GM19238 (cell line): ENCODE data around the gene CBX2.

Source experiments
- DNase-seq: peaks from one replicate; pipeline ENCODE4 v3.0.0; 2011; ENCODE audit warnings: low spot score; ENCODE audit not compliant: insufficient read length

The CBX2 gene

DNA sequence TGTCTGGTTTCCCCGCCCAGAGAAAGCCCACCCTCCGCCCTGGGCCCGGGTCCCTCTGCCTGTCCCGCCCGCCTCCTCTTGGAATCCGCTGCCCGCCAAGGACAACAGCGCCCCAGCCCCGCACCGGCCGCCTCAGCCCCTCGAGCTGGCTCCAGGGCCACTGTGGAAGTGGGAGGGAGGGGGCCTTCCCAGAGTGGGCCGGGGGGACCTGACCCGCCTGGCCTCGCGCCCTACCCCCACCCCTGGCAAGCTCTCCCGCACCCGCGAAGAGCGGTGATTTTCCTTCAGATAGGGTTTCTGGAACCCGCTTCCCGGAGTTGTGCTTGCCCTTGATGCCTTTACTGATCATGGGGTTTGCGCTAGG, 21.2 kb downstream of the CBX2 start:
- no peak for DNase-seq

DNA sequence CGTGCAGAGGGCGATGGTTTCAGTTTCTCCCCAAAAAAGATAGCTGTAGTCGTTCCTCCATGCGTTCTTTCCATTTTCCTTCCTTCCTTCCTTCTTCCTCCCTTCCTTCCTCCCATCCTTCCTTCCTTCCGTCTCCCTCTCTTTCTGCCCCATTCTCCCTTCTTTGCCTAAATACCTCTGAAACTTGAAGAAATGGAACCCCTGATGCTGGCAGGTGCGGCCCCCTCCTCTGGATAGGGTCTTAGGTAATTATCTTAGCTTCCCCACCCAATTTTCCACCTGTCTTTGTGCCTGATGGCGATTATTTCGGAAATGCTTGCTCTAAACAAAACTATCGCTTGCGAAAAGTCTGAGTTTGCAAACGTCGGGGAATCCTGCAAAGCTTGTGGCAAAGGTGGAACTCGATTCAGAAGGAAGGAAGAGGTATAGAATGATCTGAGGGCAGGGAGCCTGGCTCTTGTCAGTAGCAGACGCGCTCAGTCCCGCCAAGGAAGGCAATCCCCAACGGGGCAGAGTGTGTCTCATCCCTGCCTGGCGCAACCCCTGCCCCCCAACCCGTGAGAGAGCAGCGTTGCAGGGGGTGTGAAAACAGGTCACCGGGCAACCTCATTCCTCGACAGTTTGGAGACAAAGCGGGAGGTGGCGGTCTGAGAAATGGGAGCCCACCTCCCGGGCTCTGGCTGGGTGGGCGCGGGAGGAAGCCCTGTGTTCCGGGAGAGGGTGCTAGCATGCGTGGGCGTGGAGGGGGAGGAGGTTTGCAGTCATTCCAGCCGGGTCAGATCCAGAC, 21.8 kb downstream of the CBX2 start:
- DNase-seq, result no peak

DNA sequence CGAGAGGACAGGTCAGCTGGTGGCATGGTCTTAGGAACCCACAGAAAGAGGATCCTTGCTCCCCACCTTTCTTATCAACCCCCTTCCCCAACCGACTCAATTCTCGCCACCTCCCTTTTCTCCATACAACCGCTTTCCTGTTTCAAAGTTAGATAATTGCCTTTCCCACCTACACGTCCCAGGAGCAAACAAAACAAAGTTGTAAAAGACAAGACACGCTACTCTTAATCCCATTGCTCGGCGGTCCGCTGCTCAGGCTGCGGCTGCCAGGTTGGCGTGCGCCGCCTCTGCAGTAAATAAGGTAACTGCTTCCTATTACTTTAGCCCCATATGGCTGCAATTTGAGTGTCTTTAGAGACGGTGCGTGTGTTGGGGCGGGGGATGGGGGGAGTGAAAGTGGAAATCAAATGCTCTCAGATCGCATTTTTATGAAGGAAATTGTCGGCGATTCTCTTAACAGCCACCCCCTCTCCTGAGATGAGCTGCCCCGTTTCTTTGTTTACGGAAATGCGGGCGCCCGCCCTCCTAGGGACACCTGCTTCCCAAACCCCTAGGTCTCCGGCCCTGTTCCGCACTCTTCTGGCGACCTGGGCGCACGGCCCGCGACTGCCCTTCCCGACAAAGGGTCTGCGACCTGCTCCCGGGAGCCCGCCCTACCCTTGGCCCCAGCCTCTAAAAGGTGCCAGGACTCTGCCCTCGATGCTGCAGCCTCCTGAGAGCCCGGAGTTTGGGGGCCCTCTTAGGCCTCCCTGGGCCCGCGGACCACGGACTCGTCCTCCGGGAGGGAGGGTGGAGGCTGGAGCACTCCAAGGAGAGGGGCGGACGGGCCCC, 22.6 kb downstream of the CBX2 start:
- no peak for DNase-seq

DNA sequence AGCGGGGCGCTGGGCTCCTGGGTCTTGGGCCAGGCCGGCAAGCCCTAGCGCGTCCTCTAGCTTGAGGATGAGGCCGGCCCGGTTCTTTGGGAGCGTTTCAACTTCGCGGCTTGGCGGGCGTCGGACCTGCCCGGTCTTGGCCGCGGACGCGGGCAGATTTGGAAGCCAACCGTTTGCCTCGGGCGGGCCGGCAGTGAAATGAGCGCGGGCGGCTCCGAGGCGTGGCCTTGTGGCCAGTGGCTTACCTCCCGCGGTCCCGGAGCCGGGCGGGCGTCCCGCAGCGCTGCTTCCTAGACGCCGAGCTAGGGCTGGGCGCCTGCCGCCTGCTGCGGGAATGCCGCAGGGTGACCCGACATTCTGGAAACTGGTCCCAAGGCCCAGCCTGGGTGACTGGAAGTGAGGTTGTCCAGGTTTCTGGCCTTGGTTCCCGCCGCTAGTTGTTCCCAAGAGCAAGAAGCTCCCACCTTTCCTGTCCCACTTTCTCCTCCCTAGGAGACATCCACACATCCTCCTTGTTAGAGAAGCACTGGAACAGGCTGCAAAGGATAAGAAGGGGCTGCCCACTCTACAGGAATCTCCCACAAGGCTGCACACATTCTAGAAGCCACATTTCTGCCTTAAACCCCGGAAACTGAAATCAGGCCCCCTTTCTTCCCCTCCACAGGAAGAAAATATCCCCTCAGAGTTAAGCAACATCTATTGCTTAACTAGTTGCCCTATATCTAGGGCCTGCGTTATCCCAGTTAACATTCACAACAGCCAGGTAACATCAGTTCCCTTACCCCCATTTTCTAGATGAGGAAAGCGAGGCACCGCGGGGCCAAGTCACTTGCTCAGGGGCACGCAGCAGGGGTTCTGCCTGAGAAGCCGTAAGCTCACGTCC, 23.4 kb downstream of the CBX2 start:
- no peak for DNase-seq

DNA sequence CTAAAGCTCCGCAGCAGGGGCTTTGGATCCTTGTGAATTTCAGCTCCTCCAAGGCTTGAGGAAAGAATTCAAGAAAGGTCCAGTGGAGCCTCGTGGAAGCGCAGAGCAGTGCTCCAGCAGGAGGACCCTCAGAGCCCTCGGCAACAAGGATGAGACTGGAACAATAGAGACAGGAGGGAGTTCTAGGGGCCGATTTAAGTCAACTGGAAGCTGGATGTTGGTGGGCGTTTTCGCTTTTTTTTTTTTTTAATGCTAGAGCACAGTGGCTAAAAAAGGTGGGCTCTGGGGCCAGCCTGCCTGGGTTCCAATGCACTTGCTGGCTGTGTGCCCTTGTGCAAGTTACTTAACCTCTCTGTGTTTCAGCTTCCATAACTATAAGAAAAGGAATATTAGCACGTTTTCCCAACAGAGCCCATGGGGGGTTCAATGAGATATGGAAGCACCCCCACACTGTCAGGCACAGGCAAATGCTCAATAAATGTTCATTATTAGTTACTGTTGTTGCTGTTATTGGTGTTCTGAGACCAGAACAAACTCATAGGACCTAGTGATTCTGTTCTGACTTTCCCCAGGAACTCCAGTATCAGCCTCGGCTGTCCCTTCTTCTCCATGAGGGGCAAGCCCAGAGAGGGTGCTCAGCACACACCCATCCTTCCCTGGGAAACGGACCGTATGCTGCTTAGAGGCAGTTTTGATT, 24.2 kb downstream of the CBX2 start:
- DNase-seq, result no peak

DNA sequence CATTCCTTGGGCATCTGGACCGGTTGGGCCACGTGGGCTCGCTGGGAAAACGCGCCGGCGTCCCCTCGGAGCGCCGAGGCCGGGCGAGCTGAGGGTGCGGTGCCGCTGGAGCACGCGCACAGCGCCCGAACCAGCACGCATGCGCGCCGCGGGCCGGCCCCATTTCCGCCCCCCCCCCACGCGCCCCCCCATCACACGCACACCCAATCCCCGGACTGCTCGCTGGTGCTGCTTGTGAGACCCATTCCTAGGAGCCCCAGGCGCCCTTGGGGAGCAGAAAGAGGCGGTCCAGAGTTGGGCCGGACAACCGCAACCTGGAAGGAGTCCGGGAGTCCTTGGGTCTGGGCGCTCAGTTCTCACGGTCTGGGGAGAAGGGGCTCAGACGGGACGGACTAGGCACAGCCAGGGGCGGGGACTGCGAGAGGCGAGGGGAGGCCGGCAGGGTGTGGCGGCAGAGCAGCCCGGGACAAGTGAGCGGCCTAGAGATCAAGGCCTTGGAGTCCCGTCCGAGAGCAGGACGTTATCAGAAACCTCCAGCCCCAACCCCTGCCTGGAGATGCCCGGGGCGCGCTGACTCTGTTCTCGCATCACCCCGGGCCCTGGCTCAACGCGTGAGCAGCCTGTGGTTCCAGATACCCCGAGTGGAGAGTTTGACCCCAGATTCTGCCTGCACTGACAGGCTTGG, 24.9 kb downstream of the CBX2 start:
- no peak for DNase-seq

DNA sequence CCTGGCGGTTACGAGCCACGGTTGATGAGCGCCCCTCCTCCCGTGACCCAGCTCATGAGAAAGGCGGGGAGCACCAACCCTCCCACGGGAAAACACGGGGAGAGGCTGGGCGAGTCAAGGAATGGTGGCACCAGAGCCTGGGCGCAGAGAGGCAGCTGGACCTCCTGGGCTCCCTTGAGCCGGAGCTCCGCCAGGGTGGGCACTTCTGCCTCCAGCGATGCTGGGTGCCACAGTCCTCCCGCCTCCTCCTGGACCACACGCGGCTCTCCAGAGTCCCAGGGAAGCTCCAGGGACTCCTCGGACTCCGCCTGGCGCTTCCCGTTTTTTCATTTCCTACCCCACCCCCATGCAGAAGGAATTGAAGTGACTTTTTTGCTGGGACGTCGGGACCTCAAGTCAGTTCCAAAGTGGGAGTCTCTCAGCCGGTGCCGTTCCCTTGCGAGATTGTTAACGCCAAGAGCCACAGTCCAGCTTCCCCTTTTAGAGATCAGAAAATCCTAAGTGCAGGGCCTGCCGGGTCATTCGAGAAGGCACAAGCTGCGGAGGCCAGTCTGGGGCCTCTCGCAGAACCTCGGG, 25.6 kb downstream of the CBX2 start:
- DNase-seq, result no peak

DNA sequence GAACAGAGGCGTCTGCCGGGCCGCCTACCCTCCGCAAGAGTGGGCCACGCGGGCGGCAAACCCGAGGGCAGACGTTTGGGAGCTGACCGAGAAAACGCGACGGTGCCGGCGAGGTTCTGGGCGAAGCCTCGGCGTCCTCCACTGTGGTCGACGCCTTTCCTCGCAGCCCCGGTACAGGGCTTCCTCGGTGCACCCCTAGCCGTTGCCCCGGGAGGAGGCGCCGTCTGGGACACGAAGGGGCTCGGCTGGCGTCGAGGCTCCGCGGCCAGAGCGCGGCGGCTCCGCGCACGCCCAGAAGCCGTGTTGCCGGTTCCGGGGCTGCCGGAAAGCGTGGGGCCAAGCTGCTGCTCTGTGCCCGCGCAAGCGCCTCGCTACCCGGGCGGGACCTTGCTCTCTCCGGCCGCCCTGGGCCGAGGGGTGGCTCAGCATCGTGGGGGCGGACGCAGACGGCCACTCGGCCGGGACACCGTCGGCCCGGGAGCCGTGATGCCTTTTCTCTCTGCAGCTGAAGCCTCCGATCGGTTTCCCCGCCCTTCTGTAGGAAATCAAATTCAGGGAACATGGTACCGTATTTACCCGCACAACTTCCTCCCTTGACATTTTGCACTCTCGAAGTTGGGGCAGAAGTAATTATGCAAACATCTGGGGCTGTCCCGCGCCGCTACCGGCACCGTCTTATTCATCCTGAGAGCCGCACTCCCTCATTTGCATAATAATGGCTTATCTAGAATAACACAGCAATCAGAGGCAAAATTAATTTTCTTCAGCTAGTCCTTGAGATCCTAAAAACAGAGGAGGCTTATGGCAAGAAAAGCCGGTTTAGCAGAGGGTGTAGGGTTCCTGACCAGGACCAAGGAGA, 26.3 kb downstream of the CBX2 start:
- DNase-seq, result peak; percentile 70

DNA sequence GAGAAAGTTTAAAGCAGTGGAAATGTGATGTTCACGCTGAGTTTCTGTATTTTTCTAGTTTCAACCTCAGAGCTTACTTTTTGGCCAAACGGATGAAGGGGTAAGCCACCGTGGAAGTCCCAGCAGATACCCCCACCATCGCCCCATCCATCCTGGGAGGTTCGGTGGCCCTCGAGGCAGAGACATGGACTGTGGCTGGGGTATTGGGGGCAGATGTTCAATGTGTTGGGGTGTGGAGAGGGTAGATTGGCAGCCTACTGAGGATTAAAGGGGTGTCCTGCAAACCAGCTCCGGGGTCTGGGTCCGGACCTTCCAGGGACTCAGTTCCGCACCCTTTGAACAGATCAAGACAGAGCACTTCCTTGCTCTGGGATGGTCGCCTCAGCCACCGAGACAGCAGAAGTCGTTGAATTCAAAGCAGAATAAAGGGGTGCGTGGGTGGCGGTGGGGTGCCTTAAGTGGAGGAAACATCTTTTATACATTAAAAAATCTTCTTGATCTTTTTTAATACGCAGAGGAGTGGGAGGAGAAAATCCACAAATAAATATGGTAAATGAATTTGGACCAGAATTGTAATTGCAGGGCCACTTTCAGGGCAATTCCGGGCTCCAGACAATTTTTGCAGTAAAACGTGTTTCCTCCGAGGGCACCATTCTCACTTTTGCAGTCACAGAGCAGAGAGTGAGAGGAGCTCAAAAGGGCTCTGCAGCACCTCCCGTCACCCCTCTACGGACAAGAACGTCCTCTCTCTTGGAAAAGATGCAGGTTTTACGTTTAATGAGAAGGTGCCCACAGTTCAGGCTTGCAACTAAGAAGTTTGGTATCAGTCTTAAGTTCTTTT, 27.1 kb downstream of the CBX2 start:
- DNase-seq, result no peak

DNA sequence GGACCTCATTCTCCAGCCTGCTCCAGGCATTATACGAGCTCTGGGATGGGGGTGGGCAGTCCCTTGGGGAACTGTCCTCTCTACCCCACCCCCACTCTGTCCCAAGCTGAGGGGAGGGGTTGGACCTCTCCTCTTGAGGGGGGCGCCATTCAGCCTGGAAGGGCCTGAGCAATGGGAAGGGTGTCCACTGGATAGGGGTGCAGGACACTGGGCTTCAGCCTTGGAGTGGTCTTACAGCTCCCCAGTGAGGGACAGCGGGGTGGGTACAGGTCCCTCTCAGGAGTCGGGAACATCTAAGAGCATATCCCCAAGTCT, 28.5 kb downstream of the CBX2 start:
- DNase-seq, result no peak

DNA sequence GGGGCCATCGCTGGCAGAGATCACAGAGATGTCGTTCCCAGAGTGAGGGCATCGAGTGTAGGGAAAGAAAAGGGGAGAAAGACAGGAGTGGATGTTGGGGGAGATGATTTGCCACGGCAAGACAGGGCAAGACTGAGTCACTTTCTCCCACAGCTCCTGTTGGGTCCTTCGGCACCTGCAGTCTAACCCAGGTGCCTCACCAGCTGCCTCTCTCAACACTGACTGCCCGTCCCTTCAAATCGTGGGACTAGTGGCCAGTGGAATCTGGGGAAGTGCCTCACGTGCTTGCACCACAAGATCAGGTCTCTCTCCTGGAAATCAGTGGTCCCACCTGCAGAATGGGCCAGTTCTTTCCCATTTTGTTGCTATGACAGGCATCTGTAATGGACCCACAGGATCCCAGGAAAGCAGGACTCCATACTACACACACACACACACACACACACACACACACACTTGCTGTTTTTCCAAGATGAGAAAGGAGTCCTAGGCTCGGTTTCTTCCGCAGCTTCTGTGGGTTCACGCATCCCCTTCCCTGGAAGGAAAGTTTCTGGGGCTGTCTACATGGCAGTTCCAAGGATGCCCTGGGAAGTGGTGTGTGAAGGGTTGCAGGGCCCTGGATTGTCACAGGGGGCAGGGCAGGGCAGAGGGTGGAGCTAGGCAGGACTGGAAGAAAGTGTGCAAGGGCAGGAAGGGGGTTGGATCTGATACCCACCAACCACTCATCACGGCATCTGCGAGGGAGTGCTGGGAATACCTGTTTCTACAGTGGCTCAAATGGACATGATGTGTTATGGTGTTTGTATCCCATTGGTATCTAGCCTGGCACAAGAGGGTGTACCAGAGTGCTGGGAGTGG, 29.1 kb downstream of the CBX2 start:
- DNase-seq, result no peak

DNA sequence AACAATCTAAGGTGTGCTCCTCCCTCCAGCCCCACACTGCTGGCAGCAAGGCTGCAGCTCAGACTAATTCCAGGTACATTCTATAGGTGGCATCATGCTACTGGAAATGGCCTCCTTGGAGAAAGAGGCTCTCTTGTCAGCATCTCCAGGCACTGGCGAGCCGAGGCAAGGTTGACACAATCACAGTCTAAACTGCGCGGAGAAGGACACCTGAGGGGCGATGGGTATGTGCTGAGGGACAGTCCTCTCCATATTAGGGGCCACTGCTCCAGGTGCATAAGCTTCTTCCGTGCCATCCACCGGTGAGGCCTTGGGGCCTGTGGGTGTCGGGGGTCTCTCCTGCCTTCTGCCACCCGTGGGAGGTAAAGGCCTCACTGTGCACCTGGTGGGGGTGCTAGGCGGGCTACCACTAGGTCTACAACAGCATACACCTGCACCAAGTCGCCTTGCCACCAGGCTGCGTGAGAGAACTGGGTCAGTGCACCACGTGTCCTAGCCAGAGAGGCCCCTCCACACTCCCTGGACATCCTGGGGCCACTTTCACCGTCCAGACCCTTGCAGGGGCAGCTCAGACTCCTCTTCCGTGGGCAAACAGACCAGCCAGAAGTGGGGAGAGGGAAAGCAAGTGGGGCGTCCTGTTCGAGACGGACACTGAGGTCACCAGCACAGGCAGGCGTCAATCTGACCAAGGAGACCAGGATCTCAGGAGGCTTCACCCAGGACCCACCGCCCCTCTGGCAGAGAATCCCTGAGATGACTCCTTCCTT, 31.0 kb downstream of the CBX2 start:
- DNase-seq, result no peak

DNA sequence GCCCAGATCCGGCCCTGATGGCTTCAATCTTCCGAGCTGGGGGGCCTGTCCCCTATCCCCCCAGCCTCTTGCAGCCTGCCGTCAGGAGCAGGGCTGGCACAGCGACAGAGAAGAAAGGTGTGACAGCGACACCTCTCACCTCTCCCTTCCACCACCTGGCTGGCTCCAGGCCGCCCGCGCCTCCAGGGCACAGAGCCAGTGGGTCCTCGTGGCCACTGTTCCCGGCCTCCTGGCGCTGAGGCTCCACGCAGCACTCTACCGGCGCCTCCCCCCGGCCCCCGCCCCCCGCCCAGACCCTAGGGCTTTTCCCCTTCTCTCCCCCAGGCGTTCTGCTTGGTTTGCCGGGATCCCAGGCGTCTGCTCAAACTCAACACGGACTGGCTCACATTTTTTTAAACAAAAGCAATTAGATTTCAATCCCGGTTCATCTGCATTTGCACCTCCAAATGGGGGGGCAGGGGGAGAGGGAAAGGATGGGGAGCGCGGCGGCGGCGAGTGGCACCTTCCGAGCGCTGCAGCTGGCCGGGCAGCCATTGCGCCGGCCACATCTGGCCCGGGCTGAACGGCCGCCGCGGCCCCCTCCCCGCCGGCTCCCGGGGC, 31.7 kb downstream of the CBX2 start:
- no peak for DNase-seq

DNA sequence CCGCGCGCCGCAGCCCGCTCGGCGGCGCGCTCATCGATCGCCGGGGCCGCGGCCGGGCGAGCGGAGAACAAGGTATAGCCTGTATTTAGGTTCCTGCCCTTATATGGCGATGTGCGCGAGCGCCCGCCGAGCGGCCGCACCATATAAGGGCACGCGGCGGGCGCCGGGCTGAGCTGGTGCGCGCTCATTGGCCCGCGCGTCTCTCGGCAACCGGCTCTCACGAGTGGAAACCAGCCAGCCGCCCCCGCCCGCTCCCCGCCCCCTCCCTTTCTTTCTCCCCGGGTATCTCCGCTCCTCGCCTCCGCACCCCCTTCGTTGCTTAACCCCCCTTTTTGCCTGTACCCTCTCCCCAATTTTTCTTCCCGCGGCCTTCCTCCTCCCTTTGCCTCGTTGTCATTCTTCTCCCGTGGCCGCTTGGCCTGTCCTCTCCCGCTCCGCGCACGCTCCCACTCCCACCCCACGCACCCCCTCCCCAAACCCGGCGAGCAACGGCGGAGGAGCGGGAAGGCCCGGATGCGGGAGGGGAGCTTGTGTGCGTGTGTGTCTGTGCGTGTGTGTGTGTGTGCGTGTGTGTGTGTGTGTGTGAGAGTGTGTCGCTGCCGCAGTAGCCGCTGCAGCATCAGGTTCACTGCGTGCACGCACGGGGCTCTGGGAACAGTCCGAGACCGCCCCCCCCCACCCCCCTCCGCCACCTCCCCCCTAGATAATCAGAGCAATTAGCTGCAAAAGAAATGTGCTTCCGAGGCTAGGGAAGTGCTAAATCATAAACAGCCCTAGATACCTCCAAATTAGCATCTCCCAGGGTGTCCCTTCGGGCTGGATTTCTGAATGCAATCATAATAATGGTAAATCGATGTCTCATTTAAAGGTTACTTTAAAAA, 32.4 kb downstream of the CBX2 start:
- peak; percentile 85 for DNase-seq

DNA sequence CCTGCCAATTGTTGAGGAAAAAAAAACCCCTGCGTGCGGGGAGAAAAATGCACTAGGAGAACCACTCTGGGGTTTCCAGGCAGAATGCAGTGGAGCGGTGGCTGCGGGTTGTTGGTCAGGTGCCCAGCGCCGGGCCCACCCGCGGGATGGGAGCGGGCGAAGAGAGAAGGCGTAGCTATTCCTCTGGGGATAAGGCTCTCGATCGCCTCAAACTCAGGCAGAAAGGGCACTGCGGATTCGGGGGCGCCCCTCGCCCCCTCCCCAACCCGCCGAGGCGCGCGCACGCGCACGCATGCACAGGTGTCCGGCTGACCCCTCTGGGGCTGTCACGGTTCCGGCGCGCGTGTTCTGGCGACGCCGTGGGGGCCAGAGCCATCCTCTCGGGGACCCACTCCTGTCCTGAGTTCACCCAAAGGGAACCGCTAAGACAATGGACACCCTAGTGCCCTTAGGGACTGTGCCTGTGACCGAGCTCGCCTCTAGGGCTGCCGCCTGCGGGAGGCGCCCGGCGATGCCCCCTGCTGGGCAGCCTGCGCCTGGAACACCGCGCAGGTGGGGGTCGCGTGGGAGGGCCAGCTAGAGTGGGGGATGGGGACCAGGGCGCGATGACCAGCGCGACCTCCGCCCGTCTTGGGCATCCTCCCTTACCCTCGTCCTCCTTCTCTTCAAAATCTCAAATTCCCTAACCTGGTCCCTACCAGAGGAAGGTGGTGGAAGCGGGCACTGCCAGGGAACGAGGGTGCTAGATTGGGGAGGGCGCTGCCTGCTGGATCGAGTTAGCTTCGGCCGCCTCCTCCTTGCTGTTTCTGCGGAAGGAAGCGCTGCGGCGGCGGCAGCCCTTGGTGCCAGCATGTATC, 33.3 kb downstream of the CBX2 start:
- no peak for DNase-seq
